HCT116 (cell line): Measurements from ENCODE around the gene LMOD1. TPM values are rescaled to one million over a fixed set of nuclear protein-coding genes. Genes with fewer than 3 reads are reported as not detected.

ENCODE experiments used
- ATAC-seq: fragments of 200-7000 bp; cut with Tn5 transposase; 2 replicates; pipeline ENCODE4 v1.9.1; 2020; ENCODE audit warnings: mild to moderate bottlenecking, moderate library complexity
- BruUV-seq: library from RNA; stranded (reverse); fragments of 400-500 nt; replicated peaks from 2 replicates; lab custom pipeline; 2021; lab: Mats Ljungman, UMichigan
- CTCF ChIA-PET: fragments of 300-600 bp; sonication (Branson Sonifier 250); formaldehyde crosslinking; loops from one replicate; lab custom pipeline; 2021; ENCODE audit warnings: antibody characterized with exemption; lab: Charles Lee
- POLR2A ChIA-PET: fragments of 300-600, 350-600 bp; sonication (Branson Sonifier 250); formaldehyde crosslinking; loops from one replicate; lab custom pipeline; 2021; ENCODE audit warnings: antibody characterized with exemption; lab: Charles Lee
- RAD21 ChIA-PET, 2 experiments: fragments of 300-600 bp; sonication (Branson Sonifier 250); formaldehyde crosslinking; loops; one replicate each; lab custom pipeline; 2023; ENCODE audit warnings: low total read pairs in 2 of 2; ENCODE audit not compliant: uncharacterized antibody in 2 of 2, unreplicated experiment in 2 of 2, low non-redundant PET in 1 of 2; lab: Charles Lee
- DNase-seq: peaks from one replicate; pipeline ENCODE4 v3.0.0-alpha.2; 2010; ENCODE audit warnings: low read depth, low spot score
- H2AFZ ChIP-seq: fragments of 200-600 bp; shearing (Covaris generic), sonication (generic); 2 replicates; pipeline ENCODE4 v1.6.1; 2017; ENCODE audit warnings: low read depth, mixed run types, mixed read lengths, antibody characterized with exemption, low read length; ENCODE audit not compliant: poor library complexity, severe bottlenecking
- H3K27ac ChIP-seq: 2 replicates; pipeline ENCODE4 v1.5.1; 2012; ENCODE audit warnings: low read depth, low read length
- H3K27me3 ChIP-seq: fragments of 200-600 bp; sonication (generic); 2 replicates; pipeline ENCODE4 v1.6.1; 2016; ENCODE audit warnings: mixed run types, low read length, mixed read lengths; ENCODE audit not compliant: insufficient read depth
- H3K36me3 ChIP-seq, 2 experiments: fragments of 200-500 bp in 1 of 2; fragments of 200-600 bp in 1 of 2; sonication (Bioruptor generic) in 1 of 2; sonication (generic) in 1 of 2; 2 replicates each; pipeline versions ENCODE4 v1.5.1 to v1.6.1; 2014 to 2016; ENCODE audit warnings: low read length in 2 of 2, inconsistent platforms in 1 of 2, mixed read lengths in 1 of 2, mixed run types in 1 of 2; ENCODE audit not compliant: insufficient read depth in 2 of 2, control insufficient read depth in 1 of 2
- H3K4me1 ChIP-seq, 2 experiments: fragments of 200-600 bp in 1 of 2; sonication (generic) in 1 of 2; 2 replicates each; pipeline versions ENCODE4 v1.5.1 to v1.6.1; 2012 to 2017; ENCODE audit warnings: low read length in 2 of 2, inconsistent platforms in 1 of 2, mild to moderate bottlenecking in 1 of 2, mixed read lengths in 1 of 2, mixed run types in 1 of 2, moderate library complexity in 1 of 2; ENCODE audit not compliant: insufficient read depth in 2 of 2, control insufficient read depth in 1 of 2
- H3K4me2 ChIP-seq: fragments of 200-600 bp; sonication (generic); 2 replicates; pipeline ENCODE4 v1.6.1; 2017; ENCODE audit warnings: mixed run types, low read length, mixed read lengths
- H3K4me3 ChIP-seq, 2 experiments: fragments of 200-600 bp in 1 of 2; sonication (generic) in 1 of 2; replicated peaks in 1 of 2; 2 replicates each; pipeline ENCODE4 v1.5.1; 2011 to 2016; ENCODE audit warnings: low read length in 2 of 2, control low read depth in 1 of 2, low read depth in 1 of 2, mild to moderate bottlenecking in 1 of 2, mixed read lengths in 1 of 2, mixed run types in 1 of 2
- H3K79me2 ChIP-seq: fragments of 200-600 bp; sonication (generic); 2 replicates; pipeline ENCODE4 v1.6.1; 2017; ENCODE audit warnings: mild to moderate bottlenecking, mixed run types, low read length, moderate library complexity, mixed read lengths; ENCODE audit not compliant: insufficient read depth
- H3K9ac ChIP-seq: fragments of 200-600 bp; sonication (generic); 2 replicates; pipeline ENCODE4 v1.6.1; 2016; ENCODE audit warnings: low read length, mixed read lengths
- H3K9me2 ChIP-seq: fragments of 200-600 bp; sonication (generic), shearing (Covaris generic); 2 replicates; pipeline ENCODE4 v1.6.1; 2017; ENCODE audit warnings: mixed run types, mild to moderate bottlenecking, moderate library complexity; ENCODE audit not compliant: insufficient read depth
- H3K9me3 ChIP-seq, 2 experiments: fragments of 200-500 bp in 1 of 2; fragments of 200-600 bp in 1 of 2; sonication (Bioruptor generic) in 1 of 2; sonication (generic) in 1 of 2; 2 replicates each; pipeline ENCODE4 v1.6.1; 2014 to 2017; ENCODE audit warnings: low read length in 2 of 2, mixed read lengths in 2 of 2, inconsistent platforms in 1 of 2, low read depth in 1 of 2, mild to moderate bottlenecking in 1 of 2, mixed run types in 1 of 2, moderate library complexity in 1 of 2; ENCODE audit not compliant: control insufficient read depth in 1 of 2, insufficient read depth in 1 of 2
- H4K20me1 ChIP-seq: fragments of 200-600 bp; sonication (generic), shearing (Covaris generic); 2 replicates; pipeline ENCODE4 v1.6.1; 2017; ENCODE audit warnings: mixed run types, mild to moderate bottlenecking, moderate library complexity; ENCODE audit not compliant: insufficient read depth
- CBX3 ChIP-seq: IDR thresholded peaks from 2 replicates; pipeline ENCODE4 v1.6.1; 2012; ENCODE audit warnings: low read depth
- EGR1 ChIP-seq: IDR thresholded peaks from 2 replicates; pipeline ENCODE4 v1.6.1; 2012; ENCODE audit warnings: low read depth
- EZH2 ChIP-seq: fragments of 200-600 bp; sonication (generic); IDR thresholded peaks from 2 replicates; pipeline ENCODE4 v1.6.1; 2017; ENCODE audit warnings: antibody characterized with exemption, mixed run types
- JUND ChIP-seq: IDR thresholded peaks from 2 replicates; pipeline ENCODE4 v1.6.1; 2012
- POLR2A ChIP-seq: IDR thresholded peaks from 2 replicates; pipeline ENCODE4 v1.7.0; 2011; ENCODE audit warnings: borderline replicate concordance; ENCODE audit not compliant: insufficient read depth, insufficient read length; ENCODE audit errors: extremely low read depth
- POLR2AphosphoS5 ChIP-seq: IDR thresholded peaks from 2 replicates; pipeline ENCODE4 v1.6.1; 2011; ENCODE audit warnings: mild to moderate bottlenecking, low read depth, low read length, moderate library complexity
- REST ChIP-seq: IDR thresholded peaks from 2 replicates; pipeline ENCODE4 v1.6.1; 2012; ENCODE audit warnings: low read depth
- SIN3A ChIP-seq: IDR thresholded peaks from 2 replicates; pipeline ENCODE4 v1.6.1; 2012; ENCODE audit warnings: low read depth
- YY1 ChIP-seq: IDR thresholded peaks from 2 replicates; pipeline ENCODE4 v1.6.1; 2011; ENCODE audit warnings: low read length, low read depth, moderate library complexity, mild to moderate bottlenecking; ENCODE audit not compliant: insufficient replicate concordance; ENCODE audit errors: extremely low read depth
- ZBTB33 ChIP-seq: IDR thresholded peaks from 2 replicates; pipeline ENCODE4 v1.6.1; 2011; ENCODE audit warnings: mild to moderate bottlenecking, low read length, moderate library complexity; ENCODE audit not compliant: insufficient replicate concordance; ENCODE audit errors: extremely low read depth
- ZNF274 ChIP-seq: fragments of 200-500 bp; sonication (Bioruptor generic); IDR thresholded peaks from 2 replicates; pipeline ENCODE4 v1.6.1; 2014; ENCODE audit warnings: mild to moderate bottlenecking, low read depth, low read length, inconsistent platforms
- intact Hi-C: fragments of 100-400 bp; cut with micrococcal nuclease; formaldehyde crosslinking; loops from 2 replicates; pipeline ENCODE4 v1.10.0; 2022
- total RNA-seq: library from RNA; stranded (reverse); gene quantifications from one replicate; pipeline ENCODE4 v1.2.1, GENCODE V29; 2021; ENCODE audit not compliant: unreplicated experiment

LMOD1 gene
- total RNA-seq, 1 experiment from 2014 or later, result 0.12 TPM

GRCh38 chr1:201985355-201985754, 39.0 kb upstream of the LMOD1 start (continued):
- TF ChIP-seq POLR2A (no peak), POLR2AphosphoS5 (no peak), ZBTB33 (no peak), CBX3 (no peak)
- TF ChIP-seq, all 23 proteins: peak for 0

GRCh38 chr1:201984446-201984845, 38.1 kb upstream of the LMOD1 start:
- Histone ChIP-seq H3K9ac (no peak overlapping the region), H3K9me3 (no peaks in the 10 kb centered on the region), H3K4me3 (no peak overlapping the region; a peak in 1 of 4 replicates), H3K27ac (no peak overlapping the region), H3K4me2 (peak overlapping the region; percentile 88), H4K20me1 (no peaks in the 10 kb centered on the region), H3K79me2 (peaks cover 42% of the 10 kb centered on the region), H3K27me3 (no peaks in the 10 kb centered on the region), H3K4me1 (peaks cover 5 to 23% of the 10 kb centered on the region in 2 experiments), H2AFZ (no peak overlapping the region), H3K36me3 (peaks cover 10 to 13% of the 10 kb centered on the region in 2 experiments), H3K9me2 (no peaks in the 10 kb centered on the region)
- ChIA-PET RAD21 (interaction anchor here in 1 of 2 experiments (0.7 kb wide), 1 partner anchor 137 kb away, joined by 3 read pairs; no protein-coding TSS in a partner anchor), CTCF (interaction anchor here (1.4 to 4.1 kb wide), 3 partner anchors 15 to 151 kb away, joined by 3 to 19 read pairs (median 5); no protein-coding TSS in a partner anchor), POLR2A (interaction anchor here (0.7 to 2.9 kb wide), 2 partner anchors 12 to 26 kb away, joined by 3 to 12 read pairs; partner anchors contain the start of gene ELF3)
- DNase-seq (no peak), ATAC-seq (no peak)
- no peak for TF ChIP-seq EGR1
- TF ChIP-seq JUND, result no peak
- no peak for TF ChIP-seq REST
- no peak for TF ChIP-seq YY1
- TF ChIP-seq EZH2, result no peak
- TF ChIP-seq SIN3A, result no peak
- TF ChIP-seq ZNF274, result no peak
- intact Hi-C loops, result no loop called here
- no TSS peak for BruUV-seq
